HuH-7 (cell line): ENCODE results near the gene ID3.
"Not testable (repeated sequence)": the region's sequence is repeated elsewhere in the genome, so short reads cannot be mapped to it uniquely, and the experiment has no call there.

ENCODE experiments used
- DNase-seq: peaks from one replicate; pipeline ENCODE4 v3.0.0; 2011; ENCODE audit warnings: low spot score

Gene ID3

GRCh38 chr1:23548704-23549143, 10.6 kb downstream of the ID3 start:
- no peak for DNase-seq

GRCh38 chr1:23546897-23547584, 12.3 kb downstream of the ID3 start:
- DNase-seq, result no peak

DNA sequence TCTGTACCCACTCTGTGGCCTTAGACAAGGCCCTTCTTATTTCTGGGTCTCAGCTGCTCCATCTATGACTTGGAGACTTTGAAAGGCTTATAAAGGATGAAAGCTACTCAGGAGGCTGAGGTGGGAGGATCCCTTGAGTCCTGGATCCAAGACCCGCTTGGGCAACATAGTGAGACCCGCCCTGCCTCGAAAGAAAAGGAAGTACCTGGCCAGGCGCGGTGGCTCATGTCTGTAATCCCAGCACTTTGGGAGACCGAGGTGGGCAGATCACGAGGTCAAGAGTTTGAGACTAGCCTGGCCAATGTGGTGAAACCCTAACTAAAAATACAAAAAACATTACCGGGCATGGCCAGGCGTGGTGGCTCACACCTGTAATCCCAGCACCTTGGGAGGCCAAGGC, 13.4 kb downstream of the ID3 start:
- DNase-seq, result no peak

GRCh38 chr1:23544444-23545389, 14.6 kb downstream of the ID3 start:
- DNase-seq, result peak; percentile 66

DNA sequence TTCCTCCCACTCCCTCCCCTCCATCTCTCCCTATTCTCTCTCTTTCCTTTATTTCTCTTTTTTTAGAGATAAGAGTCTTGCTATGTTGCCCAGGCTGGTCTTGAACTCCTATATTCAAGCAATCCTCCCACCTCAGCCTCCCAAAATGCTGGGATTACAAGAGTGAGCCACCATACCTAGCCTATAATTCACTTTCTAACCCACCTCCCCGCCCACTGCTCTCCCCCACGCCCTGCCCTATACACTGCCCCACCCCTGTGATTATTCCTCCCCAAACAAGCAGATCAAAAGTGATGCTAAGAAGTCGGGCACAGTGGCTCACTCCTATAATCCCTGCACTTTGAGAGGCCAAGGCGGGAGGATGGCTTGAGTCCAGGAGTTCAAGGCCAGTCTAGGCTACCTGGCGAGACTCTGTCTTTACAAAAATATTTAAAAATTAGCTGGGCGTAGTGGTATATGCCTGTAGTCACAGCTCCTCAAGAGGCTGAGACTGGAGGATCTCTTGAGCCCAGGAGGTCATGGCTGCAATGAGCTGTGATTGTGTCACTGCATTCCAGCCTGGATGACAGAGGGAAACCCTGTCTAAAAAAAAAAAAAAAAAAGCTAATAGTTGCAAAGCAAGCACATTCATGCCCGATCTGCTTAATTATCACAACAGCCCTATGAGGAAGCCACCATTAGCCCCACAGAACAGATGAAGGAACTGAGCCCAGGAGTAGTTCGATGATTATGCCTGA, 15.4 kb downstream of the ID3 start:
- DNase-seq, result no peak

DNA sequence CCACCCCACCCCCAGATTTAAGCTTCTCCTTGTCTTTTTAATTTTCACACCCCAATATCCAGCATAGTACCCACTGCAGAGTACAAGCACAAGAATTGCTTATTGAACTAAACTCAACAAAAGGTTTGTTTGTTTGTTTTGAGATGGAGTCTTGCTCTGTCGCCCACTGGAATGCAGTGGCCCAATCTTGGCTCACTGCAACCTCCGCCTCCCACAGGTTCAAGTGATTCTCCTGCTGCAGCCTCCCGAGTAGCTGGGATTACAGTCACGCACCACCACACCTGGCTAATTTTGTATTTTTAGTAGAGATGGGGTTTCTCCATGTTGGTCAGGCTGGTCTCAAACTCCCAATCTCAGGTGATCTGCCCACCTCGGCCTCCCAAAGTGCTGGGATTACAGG, 16.4 kb downstream of the ID3 start:
- DNase-seq, result not testable (repeated sequence)

DNA sequence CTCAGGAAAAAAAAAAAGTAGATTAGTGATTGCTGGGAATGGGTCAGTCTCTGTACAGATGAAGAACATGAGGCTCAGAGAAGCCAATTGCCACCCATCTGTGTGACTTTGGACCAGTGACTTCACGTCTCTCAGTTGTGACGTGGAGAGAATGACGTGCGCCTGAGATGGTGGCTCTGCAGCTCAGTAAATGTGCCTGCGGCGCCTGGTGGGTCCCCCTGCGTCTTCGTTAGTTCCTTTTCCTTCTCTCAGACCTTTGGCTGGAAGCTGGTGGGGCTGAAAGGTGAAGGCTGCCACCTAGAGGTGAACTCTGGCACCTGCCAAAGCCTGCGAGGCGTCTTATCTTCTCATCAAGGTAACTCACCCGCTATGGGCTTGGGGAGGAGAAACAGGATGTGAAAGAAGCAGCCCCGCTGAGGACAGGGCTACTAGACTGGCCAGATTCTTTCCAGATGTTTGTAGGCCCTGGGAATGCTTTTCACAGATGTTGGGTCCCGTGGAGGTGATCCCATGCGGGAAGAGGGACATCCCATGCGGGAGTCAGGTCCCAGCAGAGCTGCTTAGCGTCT, 19.5 kb downstream of the ID3 start:
- peak; percentile 85 for DNase-seq

DNA sequence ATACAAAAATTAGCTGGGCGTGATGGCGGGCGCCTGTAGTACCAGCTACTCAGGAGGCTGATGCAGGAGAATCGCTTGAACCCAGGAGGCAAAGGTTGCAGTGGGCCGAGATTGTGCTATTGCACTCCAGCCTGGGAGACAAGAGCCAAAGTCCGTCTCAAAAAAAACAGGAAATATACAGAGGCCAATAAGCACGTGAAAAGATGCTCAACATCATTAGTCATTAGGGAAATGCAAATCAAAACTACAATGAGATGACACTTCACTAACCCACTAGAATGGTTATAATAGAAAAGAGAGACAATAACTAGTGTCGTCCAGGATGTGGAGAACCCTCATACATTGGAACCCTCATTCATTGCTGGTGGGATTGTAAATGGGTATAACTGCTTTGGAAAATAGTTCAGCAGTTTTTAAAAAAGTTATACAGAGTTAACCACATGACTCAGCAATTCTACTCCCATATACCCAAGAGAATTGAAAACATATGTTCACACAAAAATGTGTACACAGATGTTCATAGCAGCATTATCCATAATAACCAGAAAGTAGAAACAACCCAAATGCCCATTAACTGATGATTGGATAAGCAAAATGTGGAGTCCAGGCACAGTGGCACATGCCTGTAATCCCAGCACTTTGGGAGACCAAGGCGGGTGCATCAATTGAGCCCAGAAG, 21.9 kb downstream of the ID3 start:
- DNase-seq, result no peak

GRCh38 chr1:23533246-23534023, 25.9 kb downstream of the ID3 start:
- DNase-seq, result no peak

DNA sequence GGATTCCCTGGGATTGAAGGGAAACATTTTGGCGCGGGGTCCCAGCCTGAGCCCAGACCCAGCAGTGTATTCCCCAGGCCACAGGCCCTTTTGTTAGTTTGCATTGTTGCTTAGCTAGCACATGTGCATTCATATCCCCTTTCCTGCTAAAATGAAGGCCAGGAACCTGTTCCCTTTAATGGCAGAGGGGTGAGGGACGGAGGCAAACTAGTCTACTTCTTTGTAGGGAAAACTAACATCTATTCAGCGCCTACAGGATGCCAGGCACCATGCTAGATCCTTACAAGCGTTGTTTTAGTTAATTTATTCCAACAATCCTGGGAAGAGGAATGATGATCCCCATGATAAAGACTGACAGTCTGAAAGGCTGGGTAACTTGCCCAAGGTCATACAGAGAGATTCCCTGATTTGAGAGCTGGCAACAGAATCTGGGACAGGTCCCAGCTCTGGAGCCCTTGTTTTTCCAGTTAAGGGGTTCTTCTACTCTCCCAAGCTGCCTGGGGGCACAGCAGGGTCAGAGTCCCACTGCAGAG, 27.7 kb downstream of the ID3 start:
- DNase-seq, result no peak

- DNase-seq, result peak; percentile 86
These were observed 28.3 kb downstream of the ID3 start, which contains the start of gene E2F2 for GRCh38 chr1:23530747-23531561. E2F2 (minus strand) TSS chr1:23531233; CDS start chr1:23530793, 440 bp downstream.

GRCh38 chr1:23530087-23530746, 29.1 kb downstream of the ID3 start:
- DNase-seq, result no peak

DNA sequence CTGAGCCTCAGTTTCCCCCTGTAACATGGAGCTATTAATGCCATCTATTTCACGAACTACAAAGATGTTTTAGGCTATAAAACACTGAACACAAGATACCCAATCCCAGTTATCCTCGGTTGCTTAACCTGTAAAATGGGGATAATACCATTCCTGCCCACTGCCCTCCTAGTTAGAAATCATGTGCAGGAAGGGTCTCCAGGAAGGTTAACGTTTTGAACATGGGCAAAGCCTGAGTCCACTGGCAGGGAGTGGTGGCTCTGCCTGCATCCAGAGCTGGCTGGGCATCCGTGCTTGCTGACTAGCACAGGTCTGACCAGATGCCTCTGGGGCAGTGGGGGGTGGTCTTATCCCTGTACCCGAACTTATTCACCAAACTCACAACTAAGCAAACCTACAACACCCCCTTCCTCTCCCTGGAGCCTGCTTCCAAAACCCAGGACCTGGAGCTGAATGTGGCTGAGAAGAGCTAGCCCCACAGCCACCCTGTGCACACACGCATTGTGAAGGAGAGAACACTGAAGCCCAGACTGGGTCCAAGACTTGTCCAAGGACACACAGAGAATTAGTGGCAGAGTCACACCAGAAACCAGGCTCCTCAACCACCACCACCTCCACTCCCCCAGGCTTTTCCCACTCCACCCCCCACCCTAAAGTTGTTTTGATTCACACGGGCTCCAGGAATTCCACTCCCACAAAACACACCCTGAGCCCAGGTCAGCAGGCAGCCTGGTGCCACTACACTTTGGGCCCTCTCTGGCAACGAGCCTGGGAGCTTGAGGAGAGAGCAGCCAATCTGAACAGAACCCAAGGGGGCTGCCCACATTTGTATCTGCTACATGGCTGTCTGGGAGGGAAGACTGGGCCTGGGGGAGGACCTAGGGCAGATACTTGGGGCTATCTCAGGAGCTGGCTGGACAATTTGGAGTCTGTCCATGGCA, 29.9 kb downstream of the ID3 start:
- no peak for DNase-seq

GRCh38 chr1:23528250-23528978, 30.9 kb downstream of the ID3 start:
- DNase-seq, result peak; percentile 80

GRCh38 chr1:23527900-23528249, 31.4 kb downstream of the ID3 start:
- DNase-seq, result no peak

- DNase-seq, result no peak
These were observed 31.9 kb downstream of the ID3 start for GRCh38 chr1:23527366-23527765.

GRCh38 chr1:23526329-23527041, 32.8 kb downstream of the ID3 start:
- DNase-seq, result no peak
